Kidney epithelial cell (primary cell): ENCODE measurements around the gene XPC. TPM values are rescaled to one million over a fixed set of nuclear protein-coding genes. Genes with fewer than 3 reads are reported as not detected.

Experiments
- DNase-seq: peaks from one replicate; pipeline ENCODE4 v3.0.0-alpha.2; 2010; ENCODE audit warnings: low read depth
- H3K27me3 ChIP-seq: 2 replicates; pipeline ENCODE4 v1.6.0; 2011; ENCODE audit warnings: low read length; ENCODE audit not compliant: control insufficient read depth, insufficient read depth
- H3K36me3 ChIP-seq: 2 replicates; pipeline ENCODE4 v1.5.1; 2011; ENCODE audit warnings: low read length; ENCODE audit not compliant: control insufficient read depth, insufficient read depth
- H3K4me3 ChIP-seq: 2 replicates; pipeline ENCODE4 v1.5.1; 2011; ENCODE audit warnings: low read depth, mild to moderate bottlenecking, control low read depth, low read length
- CTCF ChIP-seq: IDR thresholded peaks from 2 replicates; pipeline ENCODE4 v1.5.1; 2011; ENCODE audit warnings: mild to moderate bottlenecking, moderate library complexity, low read length, control low read depth, inconsistent platforms; ENCODE audit not compliant: insufficient read depth, poor library complexity, severe bottlenecking
- total RNA-seq: library from RNA; depleted of rRNA; stranded (reverse); fragments of >200 nt; gene quantifications from 2 replicates; pipeline ENCODE4 v1.2.3, GENCODE V29; 2015

XPC gene
- total RNA-seq, 1 donor from 2014 or later, result 34.9 TPM

GRCh38 chr3:14128724-14129123 is 49.7 kb downstream of the XPC start:
- DNase-seq, result no peak
- no peak for TF ChIP-seq CTCF
- Histone ChIP-seq H3K4me3 (no peak overlapping the region), H3K36me3 (peaks cover 2% of the 10 kb centered on the region), H3K27me3 (no peaks in the 10 kb centered on the region)

GRCh38 chr3:14127516-14128161 is 50.8 kb downstream of the XPC start:
- peaks cover 2% of the 10 kb centered on the region for H3K36me3 ChIP-seq
- TF ChIP-seq CTCF, result no peak
- no peak overlapping the region for H3K4me3 ChIP-seq
- no peak for DNase-seq
- H3K27me3 ChIP-seq, result no peaks in the 10 kb centered on the region

GRCh38 chr3:14126887-14127505 is 51.4 kb downstream of the XPC start:
- Histone ChIP-seq H3K36me3 (peaks cover 2% of the 10 kb centered on the region), H3K27me3 (no peaks in the 10 kb centered on the region), H3K4me3 (no peak overlapping the region)
- DNase-seq, result no peak
- TF ChIP-seq CTCF, result no peak

GRCh38 chr3:14126017-14126886 is 52.1 kb downstream of the XPC start:
- peak overlapping the region; percentile 68 for H3K4me3 ChIP-seq
- TF ChIP-seq CTCF, result no peak
- H3K36me3 ChIP-seq, result peaks cover 2% of the 10 kb centered on the region
- no peaks in the 10 kb centered on the region for H3K27me3 ChIP-seq
- no peak for DNase-seq

GRCh38 chr3:14125193-14126016 is 53.0 kb downstream of the XPC start:
- TF ChIP-seq CTCF, result peak; percentile 21
- H3K36me3 ChIP-seq, result peaks cover 2% of the 10 kb centered on the region
- DNase-seq, result peak; percentile 68
- H3K4me3 ChIP-seq, result peak overlapping the region; percentile 68
- no peaks in the 10 kb centered on the region for H3K27me3 ChIP-seq
